K562 (cell line): ENCODE data around the gene FIBP. TPM values are rescaled to one million over a fixed set of nuclear protein-coding genes. Genes with fewer than 3 reads are reported as not detected.

Experiments
- CREBBP ChIP-seq: IDR thresholded peaks from one replicate; pipeline ENCODE4 v1.6.1; 2012; ENCODE audit warnings: low read depth, mild to moderate bottlenecking, control low read depth, inconsistent platforms, low read length
- DMBX1 ChIP-seq: fragments of 250-450 bp; sonication (Bioruptor Pico); IDR thresholded peaks from 2 replicates; pipeline ENCODE4 v1.8.0; 2022; ENCODE audit warnings: inconsistent platforms, mild to moderate bottlenecking, moderate library complexity, borderline replicate concordance
- ERF ChIP-seq: fragments of 450-650 bp; formaldehyde crosslinking; IDR thresholded peaks from 2 replicates; pipeline ENCODE4 v1.4.0; 2020; ENCODE audit warnings: mild to moderate bottlenecking, mixed read lengths
- MAFF ChIP-seq: IDR thresholded peaks from 2 replicates; pipeline ENCODE4 v1.6.1; 2012; ENCODE audit warnings: low read length, improper control_type of control experiment
- TBL1XR1 ChIP-seq, 2 experiments: IDR thresholded peaks; 2 replicates each; pipeline ENCODE4 v1.6.1; 2012; ENCODE audit warnings: improper control_type of control experiment in 2 of 2, low read length in 2 of 2, mild to moderate bottlenecking in 1 of 2
- polyA plus RNA-seq, 8 experiments: library from polyadenylated mRNA; depleted of rRNA in 4 of 8; stranded (reverse) in 5 of 8; unstranded in 3 of 8; fragments of >200 nt; fragmentation: Nextera tagmentation in 2 of 8; fragmentation: Illumina TruSeq in 1 of 8; extraction: Ambion mirVana in 2 of 8; extraction: Trizol in 1 of 8; gene quantifications; 2 replicates each; pipeline versions ENCODE4 v1.2.1 to v1.2.3, GENCODE V29; 2011 to 2014; ENCODE audit warnings: inconsistent platforms in 1 of 8, missing spikeins in 1 of 8
- total RNA-seq, 7 experiments: library from RNA; depleted of rRNA in 6 of 7; stranded (reverse); fragments of >200 nt in 6 of 7; fragmentation: Illumina TruSeq in 2 of 7; extraction: Trizol in 2 of 7; gene quantifications; 2 replicates each; pipeline versions ENCODE4 v1.2.1 to v1.2.3, GENCODE V29; 2011 to 2021; ENCODE audit warnings: low replicate concordance in 1 of 7
- TF ChIP-seq, protein P1 (sequence below): sonication (generic); formaldehyde crosslinking; IDR thresholded peaks from 2 replicates; pipeline ENCODE4 v1.8.0; 2022; ENCODE audit warnings: missing genetic modification reagents, mild to moderate bottlenecking, borderline replicate concordance
- TF ChIP-seq, protein P2 (sequence below), 2 experiments: fragments of 450-650 bp in 1 of 2; IDR thresholded peaks; 2 replicates each; pipeline ENCODE4 v1.6.1; 2011 to 2017; ENCODE audit warnings: low read depth in 2 of 2, antibody characterized with exemption in 1 of 2, borderline replicate concordance in 1 of 2, low read length in 1 of 2, mild to moderate bottlenecking in 1 of 2, mixed read lengths in 1 of 2; ENCODE audit not compliant: control insufficient read depth in 1 of 2
- TF ChIP-seq, protein P3 (sequence below): fragments of 250-450 bp; sonication (Bioruptor Pico); IDR thresholded peaks from 2 replicates; pipeline ENCODE4 v1.4.0; 2020; ENCODE audit warnings: mild to moderate bottlenecking, moderate library complexity

FIBP gene
- total and polyA plus RNA-seq, 9 of the 15 experiments (the other 6 are each of a cell fraction or from before 2014, with no cell fraction given) = 41.2 to 79.2 (median 48.6) TPM

DNA sequence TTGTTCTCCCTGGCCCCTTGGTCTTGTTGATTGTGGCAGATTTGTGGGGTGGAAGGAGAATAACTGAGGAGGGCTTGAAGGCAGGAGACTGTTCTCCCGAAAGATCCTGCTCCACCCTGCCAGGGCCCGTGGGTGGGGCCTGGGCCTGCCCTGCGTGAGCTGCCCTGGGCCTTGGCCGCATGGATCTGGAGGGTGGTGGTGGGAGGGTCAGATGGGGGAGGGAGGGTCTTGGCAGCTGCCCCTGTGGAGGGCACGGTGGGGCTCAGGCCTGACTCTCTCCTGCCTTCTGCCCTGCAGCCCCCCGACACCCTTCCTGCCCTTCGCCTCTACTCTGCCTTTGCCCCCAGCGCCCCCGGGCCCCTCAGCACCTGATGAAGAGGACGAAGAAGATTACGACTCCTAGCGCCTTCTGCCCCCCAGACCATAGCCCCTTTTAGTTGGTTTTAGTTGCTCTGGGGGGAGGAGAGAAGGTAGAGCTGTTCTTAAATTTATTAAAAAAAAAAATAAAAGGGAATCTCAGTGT, 32.8 kb upstream of the FIBP start (continued):
- TF ChIP-seq, protein P1, sequence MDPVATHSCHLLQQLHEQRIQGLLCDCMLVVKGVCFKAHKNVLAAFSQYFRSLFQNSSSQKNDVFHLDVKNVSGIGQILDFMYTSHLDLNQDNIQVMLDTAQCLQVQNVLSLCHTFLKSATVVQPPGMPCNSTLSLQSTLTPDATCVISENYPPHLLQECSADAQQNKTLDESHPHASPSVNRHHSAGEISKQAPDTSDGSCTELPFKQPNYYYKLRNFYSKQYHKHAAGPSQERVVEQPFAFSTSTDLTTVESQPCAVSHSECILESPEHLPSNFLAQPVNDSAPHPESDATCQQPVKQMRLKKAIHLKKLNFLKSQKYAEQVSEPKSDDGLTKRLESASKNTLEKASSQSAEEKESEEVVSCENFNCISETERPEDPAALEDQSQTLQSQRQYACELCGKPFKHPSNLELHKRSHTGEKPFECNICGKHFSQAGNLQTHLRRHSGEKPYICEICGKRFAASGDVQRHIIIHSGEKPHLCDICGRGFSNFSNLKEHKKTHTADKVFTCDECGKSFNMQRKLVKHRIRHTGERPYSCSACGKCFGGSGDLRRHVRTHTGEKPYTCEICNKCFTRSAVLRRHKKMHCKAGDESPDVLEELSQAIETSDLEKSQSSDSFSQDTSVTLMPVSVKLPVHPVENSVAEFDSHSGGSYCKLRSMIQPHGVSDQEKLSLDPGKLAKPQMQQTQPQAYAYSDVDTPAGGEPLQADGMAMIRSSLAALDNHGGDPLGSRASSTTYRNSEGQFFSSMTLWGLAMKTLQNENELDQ = no peak
- no peak for TF ChIP-seq TBL1XR1 (IDR thresholded peaks at IDR 0.05; ENCODE audit: low read length in 2 of 2)
- TF ChIP-seq, protein P2, sequence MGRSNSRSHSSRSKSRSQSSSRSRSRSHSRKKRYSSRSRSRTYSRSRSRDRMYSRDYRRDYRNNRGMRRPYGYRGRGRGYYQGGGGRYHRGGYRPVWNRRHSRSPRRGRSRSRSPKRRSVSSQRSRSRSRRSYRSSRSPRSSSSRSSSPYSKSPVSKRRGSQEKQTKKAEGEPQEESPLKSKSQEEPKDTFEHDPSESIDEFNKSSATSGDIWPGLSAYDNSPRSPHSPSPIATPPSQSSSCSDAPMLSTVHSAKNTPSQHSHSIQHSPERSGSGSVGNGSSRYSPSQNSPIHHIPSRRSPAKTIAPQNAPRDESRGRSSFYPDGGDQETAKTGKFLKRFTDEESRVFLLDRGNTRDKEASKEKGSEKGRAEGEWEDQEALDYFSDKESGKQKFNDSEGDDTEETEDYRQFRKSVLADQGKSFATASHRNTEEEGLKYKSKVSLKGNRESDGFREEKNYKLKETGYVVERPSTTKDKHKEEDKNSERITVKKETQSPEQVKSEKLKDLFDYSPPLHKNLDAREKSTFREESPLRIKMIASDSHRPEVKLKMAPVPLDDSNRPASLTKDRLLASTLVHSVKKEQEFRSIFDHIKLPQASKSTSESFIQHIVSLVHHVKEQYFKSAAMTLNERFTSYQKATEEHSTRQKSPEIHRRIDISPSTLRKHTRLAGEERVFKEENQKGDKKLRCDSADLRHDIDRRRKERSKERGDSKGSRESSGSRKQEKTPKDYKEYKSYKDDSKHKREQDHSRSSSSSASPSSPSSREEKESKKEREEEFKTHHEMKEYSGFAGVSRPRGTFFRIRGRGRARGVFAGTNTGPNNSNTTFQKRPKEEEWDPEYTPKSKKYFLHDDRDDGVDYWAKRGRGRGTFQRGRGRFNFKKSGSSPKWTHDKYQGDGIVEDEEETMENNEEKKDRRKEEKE (IDR thresholded peaks at IDR 0.05; ENCODE audit: borderline replicate concordance in 1 of 2, control insufficient read depth in 1 of 2, low read depth in 2 of 2, low read length in 1 of 2) = no peak
- no peak for TF ChIP-seq MAFF
- TF ChIP-seq CREBBP = no peak
- TF ChIP-seq, protein P3, sequence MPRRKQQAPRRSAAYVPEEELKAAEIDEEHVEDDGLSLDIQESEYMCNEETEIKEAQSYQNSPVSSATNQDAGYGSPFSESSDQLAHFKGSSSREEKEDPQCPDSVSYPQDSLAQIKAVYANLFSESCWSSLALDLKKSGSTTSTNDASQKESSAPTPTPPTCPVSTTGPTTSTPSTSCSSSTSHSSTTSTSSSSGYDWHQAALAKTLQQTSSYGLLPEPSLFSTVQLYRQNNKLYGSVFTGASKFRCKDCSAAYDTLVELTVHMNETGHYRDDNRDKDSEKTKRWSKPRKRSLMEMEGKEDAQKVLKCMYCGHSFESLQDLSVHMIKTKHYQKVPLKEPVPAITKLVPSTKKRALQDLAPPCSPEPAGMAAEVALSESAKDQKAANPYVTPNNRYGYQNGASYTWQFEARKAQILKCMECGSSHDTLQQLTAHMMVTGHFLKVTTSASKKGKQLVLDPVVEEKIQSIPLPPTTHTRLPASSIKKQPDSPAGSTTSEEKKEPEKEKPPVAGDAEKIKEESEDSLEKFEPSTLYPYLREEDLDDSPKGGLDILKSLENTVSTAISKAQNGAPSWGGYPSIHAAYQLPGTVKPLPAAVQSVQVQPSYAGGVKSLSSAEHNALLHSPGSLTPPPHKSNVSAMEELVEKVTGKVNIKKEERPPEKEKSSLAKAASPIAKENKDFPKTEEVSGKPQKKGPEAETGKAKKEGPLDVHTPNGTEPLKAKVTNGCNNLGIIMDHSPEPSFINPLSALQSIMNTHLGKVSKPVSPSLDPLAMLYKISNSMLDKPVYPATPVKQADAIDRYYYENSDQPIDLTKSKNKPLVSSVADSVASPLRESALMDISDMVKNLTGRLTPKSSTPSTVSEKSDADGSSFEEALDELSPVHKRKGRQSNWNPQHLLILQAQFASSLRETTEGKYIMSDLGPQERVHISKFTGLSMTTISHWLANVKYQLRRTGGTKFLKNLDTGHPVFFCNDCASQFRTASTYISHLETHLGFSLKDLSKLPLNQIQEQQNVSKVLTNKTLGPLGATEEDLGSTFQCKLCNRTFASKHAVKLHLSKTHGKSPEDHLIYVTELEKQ (CRISPR knock-in tag) = no peak
- TF ChIP-seq DMBX1 = no peak
- no peak for TF ChIP-seq ERF (CRISPR knock-in tag)
